Heart left ventricle (tissue), 16 donors: ENCODE results near the gene TEAD1. TPM values are rescaled to one million over a fixed set of nuclear protein-coding genes. Genes with fewer than 3 reads are reported as not detected.

Experiments
- ATAC-seq, 4 donors: fragments of 200-7000 bp; cut with Tn5 transposase; one replicate each; pipeline ENCODE4 v1.9.1; 2020 to 2022; ENCODE audit warnings: moderate library complexity in 4 of 4, mild to moderate bottlenecking in 3 of 4, moderate number of reproducible peaks in 1 of 4
- DNase-seq, 5 donors: peaks; one replicate each; pipeline ENCODE4 v3.0.0-alpha.2; 2020
- H3K27ac ChIP-seq, 12 donors: fragments of 200-600 bp; sonication (generic) in 4 of 12; one replicate each; pipeline versions ENCODE4 v1.5.0 to v1.8.0; 2016 to 2022; ENCODE audit warnings: mild to moderate bottlenecking in 2 of 12
- H3K27me3 ChIP-seq, 9 donors: fragments of 200-600 bp; sonication (generic) in 2 of 9; one replicate each; pipeline versions ENCODE4 v1.5.1 to v1.8.0; 2016 to 2022; ENCODE audit warnings: mild to moderate bottlenecking in 3 of 9
- H3K36me3 ChIP-seq, 9 donors: fragments of 200-600 bp; sonication (generic) in 2 of 9; one replicate each; pipeline versions ENCODE4 v1.5.0 to v1.8.0; 2018 to 2022; ENCODE audit warnings: mild to moderate bottlenecking in 2 of 9
- H3K4me1 ChIP-seq, 12 donors: fragments of 200-600 bp; sonication (generic) in 4 of 12; one replicate each; pipeline versions ENCODE4 v1.5.0 to v1.8.0; 2016 to 2022; ENCODE audit warnings: mild to moderate bottlenecking in 3 of 12
- H3K4me3 ChIP-seq, 12 donors: fragments of 200-600 bp; sonication (generic) in 4 of 12; one replicate each; pipeline versions ENCODE4 v1.5.0 to v1.8.0; 2017 to 2022; ENCODE audit warnings: mild to moderate bottlenecking in 9 of 12, moderate library complexity in 4 of 12
- H3K9me3 ChIP-seq, 12 donors: fragments of 200-600 bp; sonication (generic) in 4 of 12; one replicate each; pipeline versions ENCODE4 v1.5.0 to v1.8.0; 2016 to 2022; ENCODE audit warnings: mild to moderate bottlenecking in 1 of 12
- POLR2A ChIP-seq, 2 donors: fragments of 450-650 bp; IDR thresholded peaks; one replicate each; pipeline ENCODE4 v1.6.1; 2017; ENCODE audit warnings: antibody characterized with exemption in 2 of 2, mild to moderate bottlenecking in 2 of 2, moderate library complexity in 2 of 2
- WGBS, 4 donors: extraction: QIAGEN DNeasy Blood & Tissue Kit in 2 of 4; methylation state at CpG; one replicate each; pipeline versions ENCODE4 v1.1.5 to v1.1.7; 2013 to 2018; 5-methylcytosine and 5-hydroxymethylcytosine counted together
- intact Hi-C, 10 donors: fragments of 100-400 bp; cut with DNase I; formaldehyde crosslinking; loops; one replicate each; pipeline versions ENCODE4 v1.11.1 to v1.14.2; 2022
- polyA plus RNA-seq, 2 donors: library from polyadenylated mRNA; stranded (reverse); fragments of 200-250 nt; gene quantifications; one replicate each; pipeline ENCODE4 v1.2.3, GENCODE V29; 2013
- total RNA-seq, 9 donors: library from RNA; depleted of rRNA in 2 of 9; stranded (reverse); fragments of >200 nt in 2 of 9; fragmentation: NEBNext Ultra II Directional in 3 of 9; extraction: Animal tissue kit (Norgen Biotek cat#: 25700) in 3 of 9; gene quantifications; one replicate each; pipeline versions ENCODE4 v1.1.0 to v1.2.4, GENCODE V29; 2016 to 2023
- TF ChIP-seq, protein P1 (sequence below), 12 donors: fragments of 200-600 bp; sonication (generic) in 4 of 12; IDR thresholded peaks; one replicate each; pipeline versions ENCODE4 v1.5.0 to v1.8.0; 2018 to 2022; ENCODE audit warnings: antibody characterized with exemption in 12 of 12, mild to moderate bottlenecking in 5 of 12
- donor health status: ischemic (EF 13 %, LVEDD 7.1; RV severe dilation, severe dysfunction).
- donor health status: healthy with polysubstance abuse.
- donor health status: DM: no; HTN: yes; CAD: no.
- donor health status: DM: no; HTN: no; CAD: no.
- donor health status: ischemic (EF 25% LVEDD 6.9; RV normal size, moderate dysfunction).
- donor health status: ischemic (EF 25% LVEDD 5.7; RV mildly dilated, moderate dysfunction).
- donor health status: healthy.
- donor health status: DM: yes; HTN: yes; CAD: no.
- donor health status: ischemic (EF 35%, LVEDD 5.7; RV mildly dilated, moderate dysfunction).
- donor health status: nonischemic (EF 11% LVEDD 7.7; RV severe dilation, severe dysfunction).
- donor health status: DM: yes; HTN: yes; CAD: no.
- donor health status: PGD.
- donor health status: ischemic (EF 29% LVEDD 5.4; RV normal size, mild dysfunction).
- donor health status: nonischemic (EF 23%, LVEDD 6.1; RV moderate dilation, normal function).

Gene TEAD1
- total and polyA plus RNA-seq, 11 donors, result 14.4 to 161 (median 113) TPM

- peaks cover 7 to 46% (median 22%) of the 10 kb centered on the region in 12 donors for H3K4me1 ChIP-seq
- ATAC-seq, result peak; percentile 52 to 72 (median 68)
- no peak for TF ChIP-seq POLR2A (IDR thresholded peaks at IDR 0.05)
- TF ChIP-seq, protein P1, sequence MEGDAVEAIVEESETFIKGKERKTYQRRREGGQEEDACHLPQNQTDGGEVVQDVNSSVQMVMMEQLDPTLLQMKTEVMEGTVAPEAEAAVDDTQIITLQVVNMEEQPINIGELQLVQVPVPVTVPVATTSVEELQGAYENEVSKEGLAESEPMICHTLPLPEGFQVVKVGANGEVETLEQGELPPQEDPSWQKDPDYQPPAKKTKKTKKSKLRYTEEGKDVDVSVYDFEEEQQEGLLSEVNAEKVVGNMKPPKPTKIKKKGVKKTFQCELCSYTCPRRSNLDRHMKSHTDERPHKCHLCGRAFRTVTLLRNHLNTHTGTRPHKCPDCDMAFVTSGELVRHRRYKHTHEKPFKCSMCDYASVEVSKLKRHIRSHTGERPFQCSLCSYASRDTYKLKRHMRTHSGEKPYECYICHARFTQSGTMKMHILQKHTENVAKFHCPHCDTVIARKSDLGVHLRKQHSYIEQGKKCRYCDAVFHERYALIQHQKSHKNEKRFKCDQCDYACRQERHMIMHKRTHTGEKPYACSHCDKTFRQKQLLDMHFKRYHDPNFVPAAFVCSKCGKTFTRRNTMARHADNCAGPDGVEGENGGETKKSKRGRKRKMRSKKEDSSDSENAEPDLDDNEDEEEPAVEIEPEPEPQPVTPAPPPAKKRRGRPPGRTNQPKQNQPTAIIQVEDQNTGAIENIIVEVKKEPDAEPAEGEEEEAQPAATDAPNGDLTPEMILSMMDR (IDR thresholded peaks at IDR 0.05), result no peak
Measured at GRCh38 chr11:12897867-12898266, 223.6 kb downstream of the TEAD1 start.

GRCh38 chr11:12900496-12900895 is 226.3 kb downstream of the TEAD1 start:
- Histone ChIP-seq H3K27ac (peak overlapping the region in 11 of 12 donors; percentile 25 to 92 (median 52)), H3K4me1 (peaks cover 6 to 38% (median 16%) of the 10 kb centered on the region in 12 donors), H3K9me3 (no peaks in the 10 kb centered on the region), H3K27me3 (no peaks in the 10 kb centered on the region), H3K4me3 (no peak overlapping the region), H3K36me3 (peaks cover 0 to 39% (median 12%) of the 10 kb centered on the region in 9 donors)
- intact Hi-C loops, result no loop called here
- peak in 1 of 5 donors; percentile 16 for DNase-seq
- WGBS, 4 donors, result 48 to 67% (median 54%) methylated on average over 2 of the region's 2 CpGs
- TF ChIP-seq, protein P1 (IDR thresholded peaks at IDR 0.05), result no peak
- no peak for TF ChIP-seq POLR2A (IDR thresholded peaks at IDR 0.05)
- ATAC-seq, result peak in 3 of 4 donors; percentile 34 to 61 (median 57)

More at GRCh38 chr11:12897867-12898266, 223.6 kb downstream of the TEAD1 start:
- peak overlapping the region; percentile 63 to 92 (median 84) for H3K27ac ChIP-seq
- intact Hi-C loops, result loop anchor here in 5 of 10 donors (5.0 to 10.0 kb wide), 4 partner anchors 313 to 853 kb away; partner anchors contain the start of gene PARVA (in 1 of the 5)
- peak in 1 of 5 donors; percentile 25 for DNase-seq
- no peaks in the 10 kb centered on the region for H3K27me3 ChIP-seq
- WGBS, 4 donors, result 34 to 45% (median 40%) methylated on average over 3 of the region's 3 CpGs
- H3K36me3 ChIP-seq, result peaks cover 0 to 35% (median 9%) of the 10 kb centered on the region in 9 donors
- no peaks in the 10 kb centered on the region for H3K9me3 ChIP-seq
- no peak overlapping the region for H3K4me3 ChIP-seq

DNA sequence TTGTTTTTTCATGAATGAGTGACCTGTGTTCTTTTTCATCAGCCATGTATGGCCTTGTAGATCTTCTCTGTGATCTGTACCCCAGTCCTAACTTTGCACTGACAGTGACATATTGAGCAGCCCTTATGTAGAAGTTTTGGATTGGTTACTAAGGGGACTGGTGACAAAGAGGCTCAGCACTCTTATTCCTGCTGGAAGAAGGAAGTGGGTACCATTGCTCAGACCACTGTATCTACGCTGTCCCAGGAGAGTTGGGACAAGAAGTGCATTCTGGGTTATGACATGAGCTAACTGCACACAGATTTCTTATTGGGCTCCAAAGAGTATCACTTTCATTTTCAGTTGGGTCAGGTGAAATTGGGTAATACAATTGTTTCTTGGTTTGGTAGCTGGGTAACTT is 227.1 kb downstream of the TEAD1 start:
- WGBS, 4 donors, result 89 to 100% (median 99%) methylated on average over 1 of the region's 1 CpG
- Histone ChIP-seq H3K9me3 (no peaks in the 10 kb centered on the region), H3K4me3 (no peak overlapping the region), H3K4me1 (peaks cover 6 to 38% (median 16%) of the 10 kb centered on the region in 12 donors), H3K27me3 (no peaks in the 10 kb centered on the region), H3K36me3 (peaks cover 0 to 34% (median 12%) of the 10 kb centered on the region in 9 donors), H3K27ac (peak overlapping the region in 5 of 12 donors; percentile 18 to 88 (median 42))
- no peak for ATAC-seq
- no peak for DNase-seq
- TF ChIP-seq, protein P1 (IDR thresholded peaks at IDR 0.05), result no peak
- no peak for TF ChIP-seq POLR2A (IDR thresholded peaks at IDR 0.05)
- intact Hi-C loops, result no loop called here

GRCh38 chr11:12901874-12902481 is 227.8 kb downstream of the TEAD1 start:
- intact Hi-C loops, result no loop called here
- TF ChIP-seq POLR2A (IDR thresholded peaks at IDR 0.05), result no peak
- TF ChIP-seq, protein P1 (IDR thresholded peaks at IDR 0.05), result no peak
- Histone ChIP-seq H3K4me3 (no peak overlapping the region), H3K4me1 (peaks cover 6 to 38% (median 13%) of the 10 kb centered on the region in 12 donors), H3K27me3 (no peaks in the 10 kb centered on the region), H3K36me3 (peaks cover 0 to 33% (median 12%) of the 10 kb centered on the region in 9 donors), H3K9me3 (no peaks in the 10 kb centered on the region), H3K27ac (no peak overlapping the region)
- DNase-seq, result no peak
- 89 to 96% (median 95%) methylated on average over 7 of the region's 7 CpGs for WGBS, 4 donors
- ATAC-seq, result no peak
